Hematopoietic multipotent progenitor cell treated with erythropoietin and hydrocortisone succinate and interleukin-3 and kit ligand, for 4 days (in vitro differentiated cells): ENCODE data around the gene PCBP3.

Experiments used
- DNase-seq: peaks from one replicate; pipeline ENCODE4 v3.0.0-alpha.2; 2015

The PCBP3 gene

GRCh38 chr21:45867671-45868081 lies 224.2 kb downstream of the PCBP3 start:
- DNase-seq = no peak

- DNase-seq = no peak
Observed at GRCh38 chr21:45868086-45868485, 224.6 kb downstream of the PCBP3 start.

- DNase-seq = no peak
Observed at GRCh38 chr21:45868488-45868887, 225.0 kb downstream of the PCBP3 start.

- no peak for DNase-seq
Observed at GRCh38 chr21:45869121-45870007, 225.8 kb downstream of the PCBP3 start.

GRCh38 chr21:45870421-45870820 lies 226.9 kb downstream of the PCBP3 start:
- DNase-seq = no peak

GRCh38 chr21:45870851-45871615 lies 227.5 kb downstream of the PCBP3 start:
- no peak for DNase-seq

GRCh38 chr21:45871616-45872236 lies 228.2 kb downstream of the PCBP3 start:
- no peak for DNase-seq

- no peak for DNase-seq
Observed at GRCh38 chr21:45872471-45872870, 228.9 kb downstream of the PCBP3 start.

GRCh38 chr21:45872902-45873301 lies 229.4 kb downstream of the PCBP3 start:
- DNase-seq = no peak

GRCh38 chr21:45873418-45873817 lies 229.9 kb downstream of the PCBP3 start:
- no peak for DNase-seq

- DNase-seq = no peak
Observed at GRCh38 chr21:45873866-45874265, 230.3 kb downstream of the PCBP3 start.

- no peak for DNase-seq
Observed at GRCh38 chr21:45874716-45875415, 231.3 kb downstream of the PCBP3 start.

- DNase-seq = no peak
Observed at GRCh38 chr21:45875416-45875760, 231.9 kb downstream of the PCBP3 start.

- no peak for DNase-seq
Observed at GRCh38 chr21:45875881-45876280, 232.4 kb downstream of the PCBP3 start.

GRCh38 chr21:45876381-45877170 lies 233.1 kb downstream of the PCBP3 start:
- DNase-seq = peak; percentile 41

- DNase-seq = no peak
Observed at GRCh38 chr21:45877171-45877438, 233.6 kb downstream of the PCBP3 start.

GRCh38 chr21:45877821-45878469 lies 234.4 kb downstream of the PCBP3 start:
- no peak for DNase-seq

- peak; percentile 92 for DNase-seq
Observed at GRCh38 chr21:45880097-45881068, 236.9 kb downstream of the PCBP3 start.

- no peak for DNase-seq
Observed at GRCh38 chr21:45882645-45883044, 239.1 kb downstream of the PCBP3 start.

GRCh38 chr21:45883090-45883489 lies 239.6 kb downstream of the PCBP3 start:
- DNase-seq = no peak

- no peak for DNase-seq
Observed at GRCh38 chr21:45885597-45885929, 242.0 kb downstream of the PCBP3 start.
